GM13977 (cell line): ENCODE results near the gene PLEKHA8.

Experiments used
- DNase-seq: peaks from one replicate; pipeline ENCODE4 v3.0.0; 2012; ENCODE audit warnings: low spot score
- in situ Hi-C: fragments of 300-500 bp; cut with MboI; formaldehyde crosslinking; loops from one replicate; pipeline ENCODE4 v1.12.0; 2022; ENCODE audit warnings: low sequenced_read_pairs, low pct_unique_long_range_greater_than_20kb, mixed read lengths, inconsistent platforms; ENCODE audit not compliant: unreplicated experiment
- TF ChIP-seq, protein P1 (sequence below): IDR thresholded peaks from 2 replicates; pipeline ENCODE4 v1.5.1; 2012; ENCODE audit warnings: mild to moderate bottlenecking, control low read depth; ENCODE audit not compliant: insufficient read depth; ENCODE audit errors: extremely low read depth, missing control alignments

PLEKHA8 gene

DNA sequence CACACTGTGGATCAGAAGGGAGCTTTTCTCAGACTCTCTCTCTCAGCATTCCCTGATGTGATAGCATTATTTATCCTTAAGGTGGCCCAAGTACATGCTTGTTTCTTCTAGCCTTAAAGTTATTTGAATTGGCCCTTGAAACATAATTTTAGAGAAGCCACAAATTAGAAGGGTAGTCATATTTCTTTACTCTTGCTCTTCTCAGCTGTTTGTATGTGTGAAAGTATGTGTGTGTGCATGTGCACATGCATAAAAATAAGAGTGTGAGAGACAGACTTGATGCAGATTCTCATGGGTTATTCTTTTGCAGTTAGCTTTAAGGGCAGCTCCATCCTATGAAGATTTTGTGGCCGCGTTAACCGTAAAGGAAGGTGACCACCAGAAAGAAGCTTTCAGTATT, 50.1 kb downstream of the PLEKHA8 start:
- in situ Hi-C loops: no loop called here
- TF ChIP-seq, protein P1, sequence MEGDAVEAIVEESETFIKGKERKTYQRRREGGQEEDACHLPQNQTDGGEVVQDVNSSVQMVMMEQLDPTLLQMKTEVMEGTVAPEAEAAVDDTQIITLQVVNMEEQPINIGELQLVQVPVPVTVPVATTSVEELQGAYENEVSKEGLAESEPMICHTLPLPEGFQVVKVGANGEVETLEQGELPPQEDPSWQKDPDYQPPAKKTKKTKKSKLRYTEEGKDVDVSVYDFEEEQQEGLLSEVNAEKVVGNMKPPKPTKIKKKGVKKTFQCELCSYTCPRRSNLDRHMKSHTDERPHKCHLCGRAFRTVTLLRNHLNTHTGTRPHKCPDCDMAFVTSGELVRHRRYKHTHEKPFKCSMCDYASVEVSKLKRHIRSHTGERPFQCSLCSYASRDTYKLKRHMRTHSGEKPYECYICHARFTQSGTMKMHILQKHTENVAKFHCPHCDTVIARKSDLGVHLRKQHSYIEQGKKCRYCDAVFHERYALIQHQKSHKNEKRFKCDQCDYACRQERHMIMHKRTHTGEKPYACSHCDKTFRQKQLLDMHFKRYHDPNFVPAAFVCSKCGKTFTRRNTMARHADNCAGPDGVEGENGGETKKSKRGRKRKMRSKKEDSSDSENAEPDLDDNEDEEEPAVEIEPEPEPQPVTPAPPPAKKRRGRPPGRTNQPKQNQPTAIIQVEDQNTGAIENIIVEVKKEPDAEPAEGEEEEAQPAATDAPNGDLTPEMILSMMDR: no peak
- no peak for DNase-seq

DNA sequence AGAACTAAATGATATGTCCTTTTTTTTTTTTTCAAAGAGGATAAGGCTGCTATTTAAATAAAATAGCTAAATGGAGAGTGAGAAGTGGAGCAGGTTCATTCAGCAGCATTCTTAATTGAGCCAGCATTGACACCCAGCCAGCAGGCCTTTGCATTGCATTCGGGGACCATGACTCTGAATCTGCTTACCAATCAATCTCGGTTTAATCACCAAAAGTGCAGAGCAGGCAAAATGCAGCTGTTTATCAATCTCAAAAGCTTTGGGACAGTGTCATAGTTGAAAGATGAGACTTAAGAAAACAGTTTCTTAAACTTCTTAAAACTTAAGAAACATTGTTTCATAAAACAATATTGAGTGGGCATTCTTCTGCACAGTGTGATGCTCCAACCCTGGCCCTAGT, 51.7 kb downstream of the PLEKHA8 start:
- TF ChIP-seq, protein P1: no peak
- in situ Hi-C loops: no loop called here
- DNase-seq: no peak

DNA sequence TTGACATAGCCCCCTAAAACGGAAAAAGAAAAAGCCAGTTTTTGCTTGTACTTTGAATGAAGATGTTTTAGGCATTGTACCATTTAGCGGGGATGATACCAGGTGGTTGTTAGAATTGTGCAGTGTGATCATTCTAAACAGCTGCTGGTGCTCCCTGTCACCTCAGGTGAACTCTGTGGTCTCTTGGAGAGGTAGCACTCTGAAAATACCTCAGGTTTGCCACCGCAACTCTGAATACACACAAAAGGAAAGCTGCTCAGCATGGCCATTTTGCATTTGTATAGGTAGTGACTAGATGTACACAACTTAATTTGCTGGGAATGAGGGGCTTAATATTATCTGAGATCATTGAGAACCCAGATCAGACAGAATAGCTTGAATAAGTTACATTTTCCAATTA, 52.6 kb downstream of the PLEKHA8 start:
- DNase-seq: no peak
- in situ Hi-C loops: no loop called here
- TF ChIP-seq, protein P1: no peak

DNA sequence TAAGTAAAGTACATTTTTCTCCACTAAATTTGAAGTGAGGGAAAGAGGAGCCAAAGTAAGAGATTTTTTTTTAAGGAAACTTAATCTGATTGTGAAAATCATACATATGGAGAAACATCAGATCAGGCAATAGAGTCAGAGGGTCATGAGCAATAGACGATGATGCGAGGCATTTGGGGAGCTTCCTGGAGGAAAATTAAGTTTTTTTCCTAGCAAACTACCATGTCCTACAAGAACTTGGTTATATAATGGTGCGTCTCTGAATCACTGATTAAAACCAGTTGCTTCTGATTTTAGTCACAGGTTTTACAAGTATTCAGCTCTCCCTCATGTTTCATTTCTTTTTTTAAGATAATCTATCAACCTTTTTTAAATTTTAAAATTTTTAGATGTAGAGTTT, 54.5 kb downstream of the PLEKHA8 start:
- in situ Hi-C loops: no loop called here
- no peak for DNase-seq
- TF ChIP-seq, protein P1: no peak

DNA sequence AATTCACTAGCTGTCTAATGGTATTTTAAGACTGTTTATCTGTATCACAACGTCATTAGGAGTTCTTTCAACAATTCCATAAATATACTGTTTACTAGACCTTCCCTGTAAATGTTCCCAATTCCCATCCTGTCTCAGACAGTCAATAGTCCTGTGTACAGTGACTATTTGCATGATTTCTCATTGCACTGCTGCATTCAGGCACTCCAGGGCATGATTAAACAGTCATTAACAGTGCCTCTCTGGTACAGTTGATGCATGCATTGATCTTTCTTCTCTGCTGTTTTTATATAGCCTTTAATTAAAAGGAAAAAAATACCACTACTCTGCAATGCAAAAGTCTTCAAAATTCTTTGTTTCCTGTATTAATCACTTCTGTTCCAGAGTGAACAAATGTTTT, 55.1 kb downstream of the PLEKHA8 start:
- TF ChIP-seq, protein P1: no peak
- in situ Hi-C loops: no loop called here
- DNase-seq: no peak

DNA sequence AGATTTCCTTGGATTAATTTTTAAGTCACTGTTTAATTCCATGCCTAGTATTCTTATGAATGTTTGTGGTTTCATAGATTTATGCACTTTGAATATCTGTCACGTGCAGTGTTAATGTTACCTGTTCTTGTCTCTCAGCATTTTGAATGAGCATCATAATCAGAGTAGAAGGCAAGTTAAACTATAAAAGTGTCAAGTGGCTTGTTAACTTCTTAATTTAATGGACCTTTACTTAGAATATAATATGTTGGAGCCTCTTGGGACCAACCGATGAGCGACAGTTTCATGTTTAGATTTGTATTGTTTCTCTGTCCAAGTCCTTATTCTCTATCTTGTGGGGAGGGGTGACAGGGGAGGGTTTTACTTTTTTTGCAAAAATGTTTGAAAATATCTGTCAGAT, 56.0 kb downstream of the PLEKHA8 start:
- in situ Hi-C loops: no loop called here
- TF ChIP-seq, protein P1: no peak
- DNase-seq: no peak

DNA sequence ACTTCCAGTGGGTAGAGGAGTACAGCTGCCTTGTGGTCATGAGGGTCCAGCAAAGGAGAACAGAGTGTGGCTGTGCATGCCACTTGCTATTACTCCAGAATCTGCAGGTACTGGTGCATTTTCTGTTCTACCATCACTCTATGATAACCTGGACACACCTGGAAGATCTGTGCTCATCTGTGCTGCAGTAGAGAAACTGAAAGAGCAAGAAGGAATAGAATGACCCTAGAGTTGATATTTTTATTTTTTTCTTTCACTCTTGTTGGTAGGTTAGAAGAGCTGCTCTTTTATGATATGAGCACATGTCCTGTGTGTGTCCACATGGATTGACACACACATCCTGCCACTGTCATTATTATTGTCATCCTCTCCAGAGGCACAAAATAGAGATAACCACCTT, 58.3 kb downstream of the PLEKHA8 start:
- TF ChIP-seq, protein P1: no peak
- in situ Hi-C loops: no loop called here
- no peak for DNase-seq
